ENCODE results near the gene NFAT5. TPM values are rescaled to one million over a fixed set of nuclear protein-coding genes. Genes with fewer than 3 reads are reported as not detected.
A peak's percentile ranks its signal among the peaks of the same experiment; 100 is the strongest.

NFAT5 gene
- total RNA-seq, 2 experiments from 2014 or later, result 36.0 to 37.8 TPM

DNA sequence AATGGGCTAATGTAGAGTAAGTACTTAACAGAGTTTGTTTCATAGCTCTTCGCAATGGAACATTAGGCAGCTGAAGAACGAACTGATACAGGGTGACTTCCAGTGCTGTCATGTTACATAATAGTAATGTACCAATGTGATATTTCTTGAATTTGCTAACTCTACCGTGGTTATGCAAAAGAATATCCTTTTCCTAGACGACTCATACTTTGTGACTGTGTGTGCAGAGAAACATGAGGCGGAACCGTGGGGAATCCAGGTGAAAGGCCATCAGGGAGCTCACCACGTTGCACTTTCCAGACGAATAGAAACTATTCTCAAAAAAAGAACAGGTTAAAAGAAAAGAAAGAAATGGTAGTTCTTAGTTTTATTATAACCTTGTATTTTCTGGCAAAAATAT, 175.8 kb downstream of the NFAT5 start:
- POLR2A ChIA-PET, result interaction anchor here (0.6 to 2.7 kb wide), 6 partner anchors 9 to 22 kb away, joined by 3 to 11 read pairs (median 3); partner anchors contain the start of genes NOB1 and NQO1
- Mint-ChIP-seq H3K9me3 (no peaks in the 10 kb centered on the region), H3K4me3 (no peak overlapping the region), H3K4me1 (ENCODE audit: low read depth) (no peaks in the 10 kb centered on the region), H3K27me3 (no peaks in the 10 kb centered on the region), H3K27ac (no peak overlapping the region), H3K36me3 (ENCODE audit: low read depth) (peaks cover 52% of the 10 kb centered on the region)
- TF ChIP-seq, protein P1, sequence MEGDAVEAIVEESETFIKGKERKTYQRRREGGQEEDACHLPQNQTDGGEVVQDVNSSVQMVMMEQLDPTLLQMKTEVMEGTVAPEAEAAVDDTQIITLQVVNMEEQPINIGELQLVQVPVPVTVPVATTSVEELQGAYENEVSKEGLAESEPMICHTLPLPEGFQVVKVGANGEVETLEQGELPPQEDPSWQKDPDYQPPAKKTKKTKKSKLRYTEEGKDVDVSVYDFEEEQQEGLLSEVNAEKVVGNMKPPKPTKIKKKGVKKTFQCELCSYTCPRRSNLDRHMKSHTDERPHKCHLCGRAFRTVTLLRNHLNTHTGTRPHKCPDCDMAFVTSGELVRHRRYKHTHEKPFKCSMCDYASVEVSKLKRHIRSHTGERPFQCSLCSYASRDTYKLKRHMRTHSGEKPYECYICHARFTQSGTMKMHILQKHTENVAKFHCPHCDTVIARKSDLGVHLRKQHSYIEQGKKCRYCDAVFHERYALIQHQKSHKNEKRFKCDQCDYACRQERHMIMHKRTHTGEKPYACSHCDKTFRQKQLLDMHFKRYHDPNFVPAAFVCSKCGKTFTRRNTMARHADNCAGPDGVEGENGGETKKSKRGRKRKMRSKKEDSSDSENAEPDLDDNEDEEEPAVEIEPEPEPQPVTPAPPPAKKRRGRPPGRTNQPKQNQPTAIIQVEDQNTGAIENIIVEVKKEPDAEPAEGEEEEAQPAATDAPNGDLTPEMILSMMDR (IDR thresholded peaks at IDR 0.05), result no peak
- CTCF ChIA-PET, result interaction anchor here (1.5 to 1.8 kb wide), 2 partner anchors 13 to 32 kb away, joined by 5 to 7 read pairs; partner anchors contain the start of gene NOB1
- DNase-seq (no peak), ATAC-seq (no peak)
- intact Hi-C loops (cut with micrococcal nuclease), result no loop called here

DNA sequence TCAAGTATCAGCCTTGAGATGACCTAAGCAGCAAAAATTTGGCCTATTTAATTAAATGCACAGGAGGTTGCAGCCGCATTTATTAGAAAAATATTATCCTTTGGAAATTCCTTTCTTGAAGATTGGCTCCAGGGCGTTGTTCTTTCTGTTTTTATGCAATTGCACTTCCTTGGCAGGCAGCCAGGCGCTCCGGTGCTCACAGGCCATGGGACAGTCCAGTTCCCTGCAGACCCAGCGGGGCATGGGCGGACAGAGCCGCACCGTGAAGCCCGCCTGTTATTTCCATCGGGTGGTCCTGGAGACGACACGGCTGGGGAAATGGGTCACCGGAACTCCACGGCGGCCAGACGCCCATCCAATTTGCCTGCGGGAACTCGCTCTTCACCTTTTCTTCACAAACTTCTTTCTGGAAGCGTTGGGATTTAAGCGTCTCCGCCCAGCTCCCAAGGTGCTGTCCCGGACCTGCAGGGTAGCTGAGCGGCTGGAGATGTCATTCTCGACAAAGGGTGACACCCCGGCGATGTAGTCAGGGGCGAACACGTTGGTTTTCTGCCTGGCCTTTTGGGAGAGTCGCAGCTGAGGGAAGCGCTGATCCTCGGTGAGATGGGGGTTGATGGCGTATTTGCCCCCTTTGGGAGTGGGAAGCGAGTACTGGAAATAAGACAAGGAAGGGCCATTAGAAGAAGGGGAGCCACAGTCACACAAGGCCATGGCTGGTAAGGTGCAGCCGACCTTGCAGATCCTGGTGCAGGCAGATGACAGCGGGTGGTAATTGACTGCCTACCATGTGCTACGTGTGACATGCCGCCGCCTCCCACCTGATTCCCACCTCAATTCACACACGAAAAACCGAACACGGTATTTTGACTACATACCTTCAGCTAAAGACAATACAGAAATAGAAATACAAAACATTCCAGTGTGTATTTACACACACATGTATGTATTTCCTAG, 176.5 kb downstream of the NFAT5 start:
- Mint-ChIP-seq H3K27ac (no peak overlapping the region), H3K36me3 (ENCODE audit: low read depth) (peaks cover 54% of the 10 kb centered on the region), H3K27me3 (no peaks in the 10 kb centered on the region), H3K4me1 (ENCODE audit: low read depth) (no peaks in the 10 kb centered on the region), H3K4me3 (no peak overlapping the region), H3K9me3 (no peaks in the 10 kb centered on the region)
- ChIA-PET POLR2A (interaction anchor here (0.8 to 2.7 kb wide), 5 partner anchors 12 to 21 kb away, joined by 3 to 11 read pairs (median 3); partner anchors contain the start of genes NOB1 and NQO1), CTCF (interaction anchor here (0.8 to 1.8 kb wide), 3 partner anchors 12 to 33 kb away, joined by 3 to 7 read pairs (median 5); partner anchors contain the start of gene NOB1)
- TF ChIP-seq, protein P1 (IDR thresholded peaks at IDR 0.05), result no peak
- DNase-seq, result no peak
- no peak for ATAC-seq
- intact Hi-C loops (cut with micrococcal nuclease), result no loop called here

DNA sequence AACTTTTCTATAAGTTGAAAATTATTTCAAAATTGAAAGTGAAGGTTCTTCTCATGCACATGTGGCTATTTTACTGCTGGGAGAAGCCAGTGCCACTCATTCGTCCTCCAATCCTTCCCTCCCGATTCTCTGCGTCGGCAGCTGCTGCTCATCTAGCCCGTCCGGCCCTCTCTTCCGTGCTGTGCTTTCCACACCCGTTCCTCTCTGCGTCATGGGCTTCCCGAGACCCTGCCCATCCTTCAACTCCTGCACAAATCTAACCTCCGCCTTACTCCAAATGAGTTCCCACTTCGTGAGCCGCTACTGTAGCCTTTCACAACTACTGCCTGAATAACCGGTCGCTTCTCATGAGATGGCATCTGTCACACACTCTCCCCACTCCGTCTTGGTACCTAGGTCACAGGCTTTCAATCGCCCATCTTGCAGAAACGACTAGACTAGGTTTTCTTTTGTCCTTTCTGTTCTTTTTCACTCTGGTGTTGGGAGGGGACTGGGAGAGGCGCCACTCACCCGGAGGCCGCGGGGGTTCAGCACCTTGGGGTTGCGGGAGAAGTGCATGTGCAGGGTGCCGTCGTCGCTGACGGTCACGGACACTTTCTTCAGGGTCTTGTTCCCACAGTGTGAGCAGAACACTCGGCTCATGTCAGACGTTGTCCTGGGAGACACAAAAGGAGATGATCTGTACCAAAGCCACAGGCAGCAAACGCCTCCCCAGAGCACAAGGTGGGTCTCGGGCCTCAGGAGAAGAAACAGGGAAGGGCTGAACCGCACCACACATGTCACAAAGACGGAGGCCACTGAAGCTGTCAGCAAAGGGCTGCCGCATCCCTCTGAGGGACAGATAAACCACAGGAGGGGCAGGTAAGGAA, 178.8 kb downstream of the NFAT5 start:
- Mint-ChIP-seq H3K9me3 (no peaks in the 10 kb centered on the region), H3K27me3 (no peaks in the 10 kb centered on the region), H3K4me1 (ENCODE audit: low read depth) (peaks cover 7% of the 10 kb centered on the region), H3K36me3 (ENCODE audit: low read depth) (peaks cover 72% of the 10 kb centered on the region), H3K27ac (peak overlapping the region; percentile 16), H3K4me3 (no peak overlapping the region)
- DNase-seq (no peak), ATAC-seq (no peak)
- intact Hi-C loops (cut with micrococcal nuclease), result no loop called here
- TF ChIP-seq, protein P1 (IDR thresholded peaks at IDR 0.05), result no peak
- ChIA-PET POLR2A (interaction anchor here (1.0 to 2.5 kb wide), 3 partner anchors 9 to 339 kb away, joined by 3 to 19 read pairs (median 4); partner anchors contain the start of gene WWP2), CTCF (interaction anchor here (3.0 kb wide), 1 partner anchor 10 kb away, joined by 15 read pairs; the partner anchor contains the start of gene NOB1)

DNA sequence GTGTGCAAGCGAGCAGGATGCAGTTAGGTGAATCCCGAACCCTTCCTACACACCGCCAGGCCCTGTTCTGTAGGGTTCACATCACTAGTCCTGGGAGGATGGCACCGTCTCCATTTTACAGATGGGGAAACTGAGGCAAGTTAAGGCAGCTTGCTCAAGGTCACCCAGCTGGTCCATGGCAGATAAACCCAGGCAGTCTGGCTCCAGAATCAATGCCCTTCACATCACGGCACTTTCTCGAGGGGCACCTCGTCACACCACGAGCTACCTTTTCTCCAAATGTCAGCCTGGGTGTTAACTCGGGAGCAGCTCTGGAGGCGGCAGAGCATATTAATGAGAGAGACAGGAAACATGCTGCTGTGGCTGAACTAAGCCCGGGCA, 179.5 kb downstream of the NFAT5 start:
- no peak for ATAC-seq
- H3K9me3 Mint-ChIP-seq, result no peaks in the 10 kb centered on the region
- H3K27ac Mint-ChIP-seq, result no peak overlapping the region
- peaks cover 68% of the 10 kb centered on the region for H3K36me3 Mint-ChIP-seq (ENCODE audit: low read depth)
- no peak for DNase-seq
- POLR2A ChIA-PET, result interaction anchor here (1.0 to 2.5 kb wide), 5 partner anchors 9 to 340 kb away, joined by 3 to 19 read pairs (median 4); partner anchors contain the start of genes NOB1 and WWP2
- no peaks in the 10 kb centered on the region for H3K27me3 Mint-ChIP-seq
- intact Hi-C loops (cut with micrococcal nuclease), result no loop called here
- H3K4me3 Mint-ChIP-seq, result no peak overlapping the region
- CTCF ChIA-PET, result interaction anchor here (3.0 kb wide), 1 partner anchor 9 kb away, joined by 15 read pairs; the partner anchor contains the start of gene NOB1
- H3K4me1 Mint-ChIP-seq (ENCODE audit: low read depth), result peaks cover 7% of the 10 kb centered on the region
- TF ChIP-seq, protein P1 (IDR thresholded peaks at IDR 0.05), result no peak
